ENCODE measurements around the gene TEK. TPM values are rescaled to one million over a fixed set of nuclear protein-coding genes. Genes with fewer than 3 reads are reported as not detected.

Gene TEK
- total and polyA plus RNA-seq, 9 of the 15 experiments (the other 6 are each of a cell fraction or from before 2014, with no cell fraction given): 0.03 to 0.13 (median 0.06) TPM

DNA sequence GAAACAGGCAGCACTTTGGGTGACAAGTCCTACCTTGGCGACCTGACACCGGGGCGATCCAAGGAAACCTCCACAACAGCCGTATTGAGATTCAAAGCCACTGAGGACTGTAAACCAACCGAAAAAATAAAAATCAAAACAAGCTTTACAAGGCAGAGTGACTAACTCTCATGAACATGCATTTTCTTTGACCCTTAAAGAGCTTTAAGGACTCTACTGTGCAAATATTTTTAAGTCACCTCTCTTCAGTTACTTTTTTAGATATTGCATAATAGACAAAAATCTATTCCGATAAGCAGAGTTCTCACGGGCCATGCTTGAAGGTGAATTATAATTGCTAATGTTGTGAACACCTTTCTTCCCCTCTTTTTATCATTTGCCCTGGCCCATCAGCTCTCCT is 149.6 kb downstream of the TEK start (continued):
- no peak for TF ChIP-seq CUX1 (CRISPR knock-in tag; IDR thresholded peaks at IDR 0.05)
- TF ChIP-seq DPF2 (IDR thresholded peaks at IDR 0.05): no peak
- no peak for TF ChIP-seq ZNF274 (IDR thresholded peaks at IDR 0.05; ENCODE audit: borderline replicate concordance, low read depth, low read length)
- TF ChIP-seq ZBTB8A (IDR thresholded peaks at IDR 0.05; ENCODE audit: partially characterized antibody): no peak
- TF ChIP-seq, protein P1, sequence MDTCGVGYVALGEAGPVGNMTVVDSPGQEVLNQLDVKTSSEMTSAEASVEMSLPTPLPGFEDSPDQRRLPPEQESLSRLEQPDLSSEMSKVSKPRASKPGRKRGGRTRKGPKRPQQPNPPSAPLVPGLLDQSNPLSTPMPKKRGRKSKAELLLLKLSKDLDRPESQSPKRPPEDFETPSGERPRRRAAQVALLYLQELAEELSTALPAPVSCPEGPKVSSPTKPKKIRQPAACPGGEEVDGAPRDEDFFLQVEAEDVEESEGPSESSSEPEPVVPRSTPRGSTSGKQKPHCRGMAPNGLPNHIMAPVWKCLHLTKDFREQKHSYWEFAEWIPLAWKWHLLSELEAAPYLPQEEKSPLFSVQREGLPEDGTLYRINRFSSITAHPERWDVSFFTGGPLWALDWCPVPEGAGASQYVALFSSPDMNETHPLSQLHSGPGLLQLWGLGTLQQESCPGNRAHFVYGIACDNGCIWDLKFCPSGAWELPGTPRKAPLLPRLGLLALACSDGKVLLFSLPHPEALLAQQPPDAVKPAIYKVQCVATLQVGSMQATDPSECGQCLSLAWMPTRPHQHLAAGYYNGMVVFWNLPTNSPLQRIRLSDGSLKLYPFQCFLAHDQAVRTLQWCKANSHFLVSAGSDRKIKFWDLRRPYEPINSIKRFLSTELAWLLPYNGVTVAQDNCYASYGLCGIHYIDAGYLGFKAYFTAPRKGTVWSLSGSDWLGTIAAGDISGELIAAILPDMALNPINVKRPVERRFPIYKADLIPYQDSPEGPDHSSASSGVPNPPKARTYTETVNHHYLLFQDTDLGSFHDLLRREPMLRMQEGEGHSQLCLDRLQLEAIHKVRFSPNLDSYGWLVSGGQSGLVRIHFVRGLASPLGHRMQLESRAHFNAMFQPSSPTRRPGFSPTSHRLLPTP (IDR thresholded peaks at IDR 0.05; ENCODE audit: borderline replicate concordance, extremely low read depth, insufficient read length): no peak
